Dedifferentiated amniotic fluid mesenchymal stem cell (primary cell): ENCODE results near the gene PDIA5.

Experiments used
- DNase-seq: peaks from one replicate; pipeline ENCODE4 v3.0.0-alpha.2; 2016; ENCODE audit errors: extremely low spot score

PDIA5 gene

GRCh38 chr3:123071581-123071980 is 4.8 kb downstream of the PDIA5 start:
- no peak for DNase-seq

DNA sequence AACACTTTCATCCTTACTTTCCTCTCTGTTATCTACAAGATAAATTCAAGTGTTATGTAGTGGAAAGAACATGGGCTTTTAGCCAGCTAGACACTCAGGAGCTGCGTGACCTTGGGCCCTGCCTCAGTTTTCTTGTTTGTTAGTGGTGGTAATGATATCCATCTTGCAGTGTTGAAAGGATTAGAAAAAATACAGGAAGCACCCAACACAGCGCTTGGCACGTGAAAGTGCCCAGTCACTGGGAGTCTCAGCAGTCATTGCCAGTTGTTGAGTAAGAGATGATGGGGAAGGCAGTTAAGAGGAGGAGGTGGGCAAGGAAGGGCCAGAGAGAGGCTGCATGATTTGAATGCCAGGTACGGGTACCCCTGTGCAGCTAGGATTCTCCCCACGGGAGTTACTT is 5.3 kb downstream of the PDIA5 start:
- DNase-seq, result no peak

- DNase-seq, result no peak
Observed at GRCh38 chr3:123072564-123072963, 5.7 kb downstream of the PDIA5 start.

DNA sequence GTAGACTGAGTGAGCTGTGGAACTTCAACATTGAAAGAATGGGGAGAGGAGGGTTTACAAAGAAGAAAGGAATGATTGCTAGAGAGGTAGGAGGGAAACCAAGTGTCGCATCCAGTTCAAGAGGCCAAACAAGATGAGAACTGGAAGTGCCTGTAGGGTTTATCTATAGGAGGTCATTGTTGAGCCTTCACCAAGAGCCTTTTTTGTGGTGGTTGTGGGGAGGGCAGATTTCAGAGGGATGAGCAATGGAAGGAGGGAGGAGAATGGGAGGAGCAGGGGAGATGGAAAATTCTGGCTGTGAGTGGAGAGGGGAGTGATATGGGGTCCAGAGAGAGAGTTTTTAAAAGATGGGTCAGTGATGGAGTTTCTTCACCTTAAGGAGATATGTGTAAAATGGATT is 8.5 kb downstream of the PDIA5 start:
- DNase-seq, result no peak

- DNase-seq, result no peak
Observed at GRCh38 chr3:123076112-123076495, 9.3 kb downstream of the PDIA5 start.

- no peak for DNase-seq
Observed at GRCh38 chr3:123076496-123077418, 9.9 kb downstream of the PDIA5 start.

DNA sequence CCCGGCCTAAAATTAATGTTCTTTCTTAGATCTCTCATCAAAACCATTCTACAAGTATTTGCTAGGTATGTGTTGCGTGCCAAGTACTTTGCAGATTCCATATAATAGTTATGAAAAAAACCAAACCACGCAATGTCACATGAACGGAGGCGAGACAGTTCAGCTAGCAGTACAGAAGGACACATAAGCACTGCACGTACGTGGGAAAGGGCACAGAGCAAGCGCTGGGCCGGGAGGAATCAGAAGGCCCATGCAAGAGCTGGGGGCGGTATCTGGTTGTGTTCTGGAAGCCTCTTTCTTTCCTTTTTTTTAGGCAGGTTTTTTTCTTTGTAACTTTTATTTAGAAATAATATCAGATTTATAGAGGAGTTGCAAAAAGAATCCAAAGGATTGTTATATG is 11.3 kb downstream of the PDIA5 start:
- DNase-seq, result no peak

DNA sequence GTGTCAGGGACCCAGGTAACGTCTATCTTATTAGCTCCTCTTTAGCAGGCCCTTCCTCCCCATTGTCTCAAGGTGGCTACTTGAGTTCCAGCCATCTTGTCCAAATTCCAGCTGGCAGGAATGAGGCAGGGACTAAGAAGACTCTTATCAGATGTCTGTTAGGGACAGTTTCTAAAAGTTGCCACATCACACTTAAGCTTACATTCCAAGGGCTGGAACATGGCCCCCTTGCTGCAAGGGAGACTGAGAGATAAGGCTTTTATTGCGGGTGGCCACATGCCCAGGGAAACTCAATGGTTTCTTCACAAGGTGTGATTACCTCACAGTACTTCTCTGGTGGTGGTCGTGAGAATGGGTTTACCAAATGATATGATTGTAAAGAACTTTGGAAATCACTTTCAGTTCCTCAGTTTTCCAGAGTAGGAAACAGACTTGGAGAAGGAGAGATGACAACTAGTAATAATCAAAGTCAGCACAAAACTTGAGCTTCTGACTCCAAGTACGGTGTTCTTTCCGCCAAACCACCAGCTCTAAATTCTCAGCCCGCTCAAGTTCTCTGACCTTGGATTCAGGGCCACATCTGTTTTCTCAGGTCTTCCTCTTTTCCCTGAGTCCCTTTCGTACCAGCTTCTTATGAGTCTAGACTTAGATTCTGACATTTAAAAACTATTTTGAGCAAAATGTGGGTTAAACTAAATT is 14.2 kb downstream of the PDIA5 start:
- DNase-seq, result no peak

DNA sequence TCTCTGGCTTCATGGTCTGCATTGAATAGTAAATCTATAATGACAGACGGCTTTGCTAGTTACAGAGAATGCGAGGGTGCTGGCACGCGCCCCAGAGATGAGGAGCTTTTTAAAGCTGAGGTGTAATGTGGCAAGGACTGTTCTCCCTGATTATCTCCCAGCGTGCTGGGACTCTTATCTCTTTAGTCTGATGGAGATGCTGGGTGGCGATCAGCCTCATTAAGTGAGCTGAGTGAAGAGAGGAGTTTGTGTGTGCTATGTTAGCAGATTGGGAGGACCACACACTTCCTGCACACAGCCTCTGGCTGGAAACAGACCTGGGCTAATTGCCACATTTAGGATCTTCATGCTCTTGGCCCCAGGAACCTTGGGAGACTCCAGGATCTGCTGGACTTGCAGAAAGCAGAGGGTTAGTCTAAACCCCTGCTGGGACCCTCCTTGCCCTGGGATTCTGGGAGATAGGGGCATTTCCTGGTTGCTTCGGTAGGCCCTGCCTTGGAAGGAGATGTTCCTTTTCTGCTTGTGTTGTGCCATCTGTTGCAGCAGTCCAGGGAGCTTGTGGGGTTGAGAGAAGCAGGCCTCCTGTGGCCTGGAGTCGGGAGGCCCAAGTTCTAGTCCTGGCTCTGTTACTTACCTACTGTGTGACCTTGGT is 15.0 kb downstream of the PDIA5 start:
- no peak for DNase-seq

GRCh38 chr3:123082370-123083065 is 15.7 kb downstream of the PDIA5 start:
- DNase-seq, result no peak

DNA sequence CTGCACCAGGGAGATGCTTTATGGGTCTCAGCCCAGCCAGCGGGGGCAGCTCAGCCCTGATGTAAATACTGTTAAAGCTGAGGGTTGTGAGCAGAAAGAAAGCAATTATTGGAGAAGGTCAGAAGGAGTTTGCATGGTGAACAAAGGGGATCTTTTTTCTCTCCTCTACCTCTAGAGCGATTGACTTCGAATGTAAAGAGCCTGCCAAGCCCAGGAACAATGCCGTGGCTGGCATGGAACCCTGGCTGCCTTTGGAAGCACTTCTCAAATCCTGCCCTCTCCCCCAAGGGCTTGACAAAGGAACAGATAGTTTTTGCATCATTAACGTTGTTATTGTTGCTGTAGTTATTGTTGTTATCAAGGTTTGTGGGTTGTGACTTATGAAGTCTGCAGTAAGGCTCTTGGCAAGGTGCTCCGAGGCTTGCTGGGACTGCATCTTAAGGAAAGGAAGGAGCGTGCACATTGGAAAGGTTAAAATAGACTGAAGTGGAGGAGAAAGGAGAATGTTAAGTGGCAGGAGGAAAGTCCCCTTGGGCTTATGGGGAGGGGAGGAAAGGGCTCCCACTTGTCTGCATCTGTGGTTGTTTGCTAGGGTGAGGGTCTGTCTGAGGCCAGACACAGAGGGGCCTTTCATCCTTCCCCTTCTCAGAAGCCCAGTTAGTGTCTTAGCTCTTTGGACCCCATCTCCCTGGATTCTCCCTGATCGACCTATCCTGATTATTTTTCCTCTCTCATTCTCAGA is 16.7 kb downstream of the PDIA5 start:
- DNase-seq, result no peak

- DNase-seq, result no peak
Observed at GRCh38 chr3:123084192-123084591, 17.4 kb downstream of the PDIA5 start.

- no peak for DNase-seq
Observed at GRCh38 chr3:123084738-123085237, 18.0 kb downstream of the PDIA5 start.

- no peak for DNase-seq
Observed at GRCh38 chr3:123085293-123085931, 18.6 kb downstream of the PDIA5 start.

- no peak for DNase-seq
Observed at GRCh38 chr3:123085932-123086627, 19.3 kb downstream of the PDIA5 start.

DNA sequence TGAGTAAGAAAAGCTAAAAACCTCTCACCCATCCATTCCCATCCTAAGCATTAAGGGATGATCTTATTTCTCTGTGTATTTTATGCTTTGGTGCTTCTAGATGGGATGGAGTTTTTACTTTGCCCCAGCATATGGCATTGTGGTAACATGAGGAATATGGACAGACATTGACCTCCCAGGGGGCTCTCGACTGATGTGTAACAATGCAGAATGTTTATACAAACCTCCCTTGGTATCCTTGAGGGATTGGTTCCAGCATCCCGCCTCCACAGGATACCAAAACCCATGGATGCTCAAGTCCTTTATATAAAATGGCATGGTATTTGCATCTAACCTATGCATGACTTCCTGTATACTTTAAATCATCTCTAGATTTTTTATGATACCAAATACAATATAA is 21.6 kb downstream of the PDIA5 start:
- no peak for DNase-seq

DNA sequence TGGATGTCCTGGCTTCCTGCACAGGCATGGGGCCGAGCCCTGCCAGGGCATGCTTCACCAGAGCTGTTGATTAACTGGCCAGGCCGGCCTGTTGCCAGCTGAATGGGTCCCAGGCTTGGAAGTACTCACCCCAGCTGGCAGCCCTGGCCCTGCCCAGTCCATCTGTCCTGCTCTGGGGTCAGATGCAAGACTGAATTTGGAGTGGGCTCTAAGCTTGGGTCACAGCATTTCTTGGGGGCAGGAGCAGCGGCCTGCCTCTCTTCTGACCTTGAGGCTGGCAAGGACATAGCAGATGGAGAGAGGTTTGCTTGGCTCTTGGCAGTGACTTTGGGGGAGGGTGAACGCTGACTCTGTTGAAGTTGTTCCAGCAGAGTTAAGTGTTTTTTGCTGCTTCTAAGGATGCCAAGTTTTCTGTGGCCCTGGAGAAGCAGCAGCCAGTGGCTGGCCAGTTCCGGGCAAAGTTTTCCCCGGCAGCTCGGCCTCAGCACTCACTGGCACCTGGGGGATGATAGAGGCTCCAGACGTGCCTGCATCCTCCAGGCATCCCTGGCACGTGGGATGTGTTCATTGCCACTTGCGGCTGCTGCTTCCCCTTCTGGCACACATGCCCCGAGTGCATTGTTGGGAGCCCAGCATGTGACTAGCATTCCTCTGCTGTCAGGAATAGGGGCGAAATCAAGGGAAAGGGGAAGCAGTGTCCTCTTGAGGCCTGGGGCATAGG is 22.9 kb downstream of the PDIA5 start:
- DNase-seq, result no peak

DNA sequence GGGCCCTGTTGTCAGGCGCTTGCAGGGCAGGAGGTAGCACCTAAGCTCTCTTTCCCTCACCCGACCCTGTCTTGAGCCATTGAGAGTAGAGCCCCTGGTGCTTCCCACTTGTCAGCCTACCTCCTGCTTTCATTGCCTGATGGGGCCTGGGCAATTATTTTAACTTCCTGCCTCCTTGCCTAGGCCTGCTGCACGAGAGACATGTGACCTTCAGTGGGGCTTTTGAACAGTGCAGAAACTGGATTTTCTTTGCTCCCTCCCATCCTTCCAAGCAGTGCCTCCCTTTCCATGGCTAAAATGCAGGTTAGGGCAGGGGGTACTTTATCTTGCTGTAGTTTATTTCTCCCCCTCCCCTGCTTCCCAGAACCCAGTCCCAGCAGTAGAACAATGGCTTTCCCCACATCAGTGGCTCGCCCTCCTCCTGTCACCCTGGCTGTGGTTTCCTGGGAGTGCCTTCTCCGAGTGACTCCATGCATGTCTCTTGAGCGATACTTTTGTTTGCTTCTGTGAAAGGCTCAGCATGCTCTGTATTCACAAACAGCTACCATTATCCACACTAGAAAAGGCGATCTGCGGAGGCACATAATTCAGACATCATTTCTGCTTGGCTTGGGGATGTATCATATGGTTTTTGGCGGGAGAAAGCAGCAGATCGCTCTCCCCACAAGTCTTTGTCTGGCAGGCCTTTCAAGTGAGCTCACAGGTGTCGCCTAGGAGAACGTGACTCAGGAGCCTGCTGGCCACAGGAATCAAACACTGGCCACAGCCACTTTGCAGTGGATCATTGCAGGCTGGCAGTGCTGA is 24.1 kb downstream of the PDIA5 start:
- no peak for DNase-seq

DNA sequence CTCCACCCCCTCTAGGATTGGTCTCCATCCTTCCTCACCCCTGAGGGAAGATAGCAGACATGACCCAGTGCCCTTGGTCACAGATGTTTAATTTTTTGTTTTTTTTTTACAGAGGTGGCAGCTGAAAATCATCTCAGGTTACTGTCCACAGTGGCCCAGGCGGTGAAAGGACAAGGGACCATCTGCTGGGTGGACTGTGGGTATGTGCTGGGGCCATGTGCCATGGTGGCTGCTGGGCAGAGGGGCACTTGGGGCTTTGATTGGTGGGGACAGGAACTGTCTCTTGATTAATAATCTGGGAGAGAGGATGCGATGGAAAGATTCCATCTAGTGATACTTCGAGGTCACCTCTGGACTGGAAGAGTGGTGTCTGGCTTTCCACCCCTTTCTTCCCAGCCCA is 25.4 kb downstream of the PDIA5 start:
- no peak for DNase-seq
